HG02943 (cell line): Measurements from ENCODE around the gene LGALS16.
"Not testable (repeated sequence)": the region's sequence is repeated elsewhere in the genome, so short reads cannot be mapped to it uniquely, and the experiment has no call there.

Experiments used
- ATAC-seq: cut with Tn5 transposase; IDR thresholded peaks from one replicate; pipeline ENCODE4 v1.9.1; 2021; ENCODE audit warnings: mild to moderate bottlenecking, low read depth, moderate library complexity; ENCODE audit not compliant: unreplicated experiment

LGALS16 gene, protein sequence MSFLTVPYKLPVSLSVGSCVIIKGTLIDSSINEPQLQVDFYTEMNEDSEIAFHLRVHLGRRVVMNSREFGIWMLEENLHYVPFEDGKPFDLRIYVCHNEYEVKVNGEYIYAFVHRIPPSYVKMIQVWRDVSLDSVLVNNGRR

GRCh38 chr19:39655613-39656012 is at the start of gene LGALS16:
Gene LGALS16, plus strand, starts transcription at chr19:39655913. Its CDS starts 49 bp downstream, at chr19:39655962.
- no peak for ATAC-seq

- ATAC-seq: no peak
Observed at GRCh38 chr19:39607021-39607420, 48.7 kb upstream of the LGALS16 start.

GRCh38 chr19:39607561-39607960 is 48.2 kb upstream of the LGALS16 start:
- ATAC-seq: no peak

GRCh38 chr19:39613597-39613996 is 42.1 kb upstream of the LGALS16 start:
- no peak for ATAC-seq

DNA sequence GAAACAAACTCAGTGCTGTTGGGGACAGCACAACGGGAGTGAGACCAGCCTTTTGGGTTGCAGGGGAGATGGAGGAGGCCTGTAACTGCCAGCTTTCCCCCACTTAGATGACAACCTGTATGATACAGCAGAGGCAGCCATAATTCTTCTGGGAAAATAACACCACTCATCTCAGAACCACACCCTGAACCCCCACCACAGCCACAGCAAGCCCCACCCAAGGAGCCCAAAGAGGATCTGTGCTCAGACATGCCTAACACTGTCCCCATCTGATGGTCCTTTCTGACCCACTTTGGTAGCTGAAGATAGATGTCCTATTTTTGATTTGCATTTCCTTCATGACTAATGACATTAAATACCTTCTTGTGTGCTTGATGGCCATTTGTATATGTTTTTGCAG is 38.0 kb upstream of the LGALS16 start:
- ATAC-seq: no peak

DNA sequence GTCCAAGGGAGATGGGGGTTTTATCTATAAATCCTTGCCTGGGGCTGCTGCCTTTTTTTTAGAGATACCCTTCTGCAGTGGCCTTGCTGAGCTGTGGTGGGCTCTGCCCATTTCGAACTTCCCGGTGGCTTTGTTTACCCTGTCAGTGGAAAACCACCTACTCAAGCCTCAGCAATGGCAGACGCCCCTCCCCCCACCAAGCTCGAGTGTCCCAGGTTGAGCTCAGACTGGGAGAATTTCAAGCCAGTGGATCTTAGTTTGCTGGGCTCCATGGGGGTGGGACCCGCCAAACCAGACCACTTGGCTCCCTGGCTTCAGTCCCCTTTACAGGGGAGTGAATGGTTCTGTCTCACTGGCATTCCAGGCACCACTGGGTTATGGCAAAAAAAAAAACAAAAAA is 31.8 kb upstream of the LGALS16 start:
- ATAC-seq: no peak

DNA sequence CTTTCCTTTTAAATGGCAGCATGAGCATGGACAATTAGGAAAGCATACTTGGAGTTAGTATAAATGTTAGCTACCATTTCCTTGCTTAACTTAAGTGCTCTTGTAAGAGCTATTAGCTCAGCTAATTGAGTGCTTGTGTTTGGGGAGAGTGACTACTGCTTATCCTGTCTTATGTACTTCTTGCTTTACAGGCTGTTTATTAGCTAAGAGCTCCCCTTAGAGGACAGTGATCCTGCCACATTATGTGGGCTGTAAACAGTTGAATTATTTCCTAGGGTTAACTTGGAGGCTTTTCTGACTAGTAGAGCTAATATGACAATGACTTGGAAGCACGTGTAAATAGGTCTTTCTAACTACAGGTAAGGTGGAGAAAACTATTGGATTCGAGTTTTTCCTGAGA is 28.1 kb upstream of the LGALS16 start:
- ATAC-seq: not testable (repeated sequence)

DNA sequence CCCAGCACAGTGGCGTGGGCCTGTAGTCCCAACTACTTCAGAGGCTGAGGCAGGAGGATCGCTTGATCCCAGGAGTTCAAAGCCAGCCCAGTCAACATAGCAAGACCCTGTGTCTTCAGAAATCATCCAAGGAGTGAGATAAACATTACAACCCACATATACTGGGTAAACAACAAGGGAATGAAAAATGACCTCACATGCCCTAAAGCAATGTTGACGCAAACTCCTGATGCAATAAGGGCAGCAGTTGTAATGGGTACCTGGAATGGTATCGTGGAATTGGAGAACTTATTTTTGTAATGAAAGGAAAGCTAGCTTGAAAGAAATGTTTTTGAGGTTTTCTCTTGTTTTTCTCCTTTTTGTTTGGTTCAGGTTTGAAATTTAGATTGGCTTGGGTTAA is 24.5 kb upstream of the LGALS16 start:
- ATAC-seq: no peak

DNA sequence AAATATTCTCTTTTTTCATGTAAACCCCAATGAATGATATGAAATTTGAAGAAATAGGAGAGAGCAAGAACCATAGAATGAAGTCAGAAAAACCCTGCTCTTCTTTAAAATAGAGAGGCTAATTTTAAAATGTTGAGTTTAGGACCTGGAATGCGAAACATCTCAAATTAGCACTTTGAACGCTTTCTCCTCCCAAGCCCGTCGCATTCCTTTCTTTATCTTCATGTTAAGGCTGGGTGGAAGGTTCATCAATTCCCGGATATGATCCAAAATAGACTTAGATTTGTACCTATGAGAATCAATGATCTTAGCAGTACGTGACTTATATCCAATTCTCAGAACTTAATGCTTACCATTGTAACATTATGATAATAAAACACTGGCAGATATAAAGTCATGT is 24.1 kb upstream of the LGALS16 start:
- no peak for ATAC-seq

- no peak for ATAC-seq
Observed at GRCh38 chr19:39637891-39638290, 17.8 kb upstream of the LGALS16 start.

- ATAC-seq: no peak
Observed at GRCh38 chr19:39641773-39642172, 13.9 kb upstream of the LGALS16 start.

- ATAC-seq: no peak
Observed at GRCh38 chr19:39643591-39643990, 12.1 kb upstream of the LGALS16 start.

DNA sequence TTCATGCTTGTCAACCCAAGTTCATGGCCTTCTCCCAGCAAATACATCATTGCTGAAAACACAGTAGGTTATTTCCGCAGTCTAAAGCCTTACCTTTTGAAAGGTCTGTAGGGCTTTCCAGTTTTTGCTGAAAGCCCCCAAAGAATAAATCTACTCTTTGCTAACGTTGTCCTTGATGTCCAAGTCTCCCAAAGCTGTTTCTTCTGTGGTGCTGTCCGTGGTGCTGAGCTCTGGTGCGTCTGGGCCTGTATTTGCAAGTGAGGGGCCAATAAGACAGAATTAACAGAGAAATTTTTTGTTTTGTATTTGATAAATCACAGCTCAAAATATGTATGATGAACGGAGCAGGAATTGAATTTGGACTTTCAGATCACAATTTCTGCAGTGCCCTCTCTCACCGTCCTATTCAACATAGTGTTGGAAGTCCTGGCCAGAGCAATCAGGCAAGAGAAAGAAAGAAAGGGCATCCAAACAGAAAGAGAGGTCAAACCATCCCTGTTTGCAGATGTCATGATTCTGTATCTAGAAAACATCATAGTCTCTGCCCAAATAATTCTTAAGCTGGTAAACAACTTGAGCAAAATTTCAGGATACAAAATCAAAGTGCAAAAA is 9.8 kb upstream of the LGALS16 start:
- no peak for ATAC-seq

DNA sequence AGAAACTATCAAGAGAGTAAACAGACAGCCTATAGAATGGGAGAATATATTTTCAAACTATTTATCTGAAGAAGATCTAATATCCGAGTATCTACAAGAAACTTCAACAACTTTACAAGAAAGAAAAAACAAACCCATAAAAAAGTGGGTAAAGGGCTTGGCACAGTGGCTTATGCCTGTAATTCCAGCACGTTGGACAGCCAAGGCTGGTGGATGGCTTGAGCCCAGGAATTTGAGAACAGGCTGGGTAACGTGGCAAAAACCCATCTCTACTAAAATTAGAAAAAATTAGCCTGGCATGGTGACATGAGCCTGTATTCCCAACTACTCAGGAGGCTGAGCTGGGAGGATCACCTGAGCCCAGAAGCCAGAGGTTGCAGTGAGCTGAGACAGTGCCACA is 7.8 kb upstream of the LGALS16 start:
- no peak for ATAC-seq

GRCh38 chr19:39659791-39660190 is 4.1 kb downstream of the LGALS16 start:
- ATAC-seq: no peak

- no peak for ATAC-seq
Observed at GRCh38 chr19:39660661-39661060, 4.9 kb downstream of the LGALS16 start.

GRCh38 chr19:39661565-39661964 is 5.9 kb downstream of the LGALS16 start:
- no peak for ATAC-seq

- not testable (repeated sequence) for ATAC-seq
Observed at GRCh38 chr19:39669860-39670259, 14.1 kb downstream of the LGALS16 start.

DNA sequence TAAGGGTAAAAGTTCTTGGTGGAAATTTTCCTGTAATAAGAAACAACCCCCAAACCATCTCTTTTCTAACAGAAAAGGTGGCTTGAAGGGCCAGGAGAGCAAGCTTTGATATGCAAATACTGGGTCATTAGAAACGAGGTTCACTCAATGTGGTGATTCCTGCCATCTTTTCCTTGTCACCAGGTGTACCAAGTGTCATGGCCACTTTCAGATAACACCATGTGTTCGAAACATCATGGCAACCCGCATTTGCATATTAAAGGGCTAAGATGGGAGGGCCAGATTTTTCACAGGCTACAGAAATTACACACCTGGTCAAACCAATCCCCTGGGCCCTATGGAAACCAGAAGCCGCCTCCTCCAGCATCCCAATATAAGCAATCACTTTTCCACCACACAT is 15.3 kb downstream of the LGALS16 start:
- ATAC-seq: no peak

- ATAC-seq: no peak
Observed at GRCh38 chr19:39671739-39672363, 16.1 kb downstream of the LGALS16 start.

DNA sequence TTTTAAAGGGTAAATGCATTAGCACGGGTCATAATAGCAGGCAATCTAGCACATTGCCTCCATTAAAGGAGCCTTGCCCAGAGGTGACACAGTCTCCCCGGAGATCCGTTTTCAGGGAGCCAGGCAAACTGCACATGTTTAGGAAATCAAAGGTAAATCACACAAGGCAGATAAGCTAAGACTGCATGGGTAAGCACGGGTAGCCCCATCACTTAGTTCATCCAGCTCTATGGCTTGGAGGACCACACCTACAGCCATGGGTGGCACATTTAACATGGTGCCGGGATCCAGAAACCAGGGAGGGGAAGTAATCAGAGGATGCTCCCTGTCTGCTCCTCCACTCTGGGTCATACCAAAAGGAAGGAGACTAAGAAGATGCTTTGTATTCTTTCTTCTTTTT is 16.8 kb downstream of the LGALS16 start:
- ATAC-seq: no peak

DNA sequence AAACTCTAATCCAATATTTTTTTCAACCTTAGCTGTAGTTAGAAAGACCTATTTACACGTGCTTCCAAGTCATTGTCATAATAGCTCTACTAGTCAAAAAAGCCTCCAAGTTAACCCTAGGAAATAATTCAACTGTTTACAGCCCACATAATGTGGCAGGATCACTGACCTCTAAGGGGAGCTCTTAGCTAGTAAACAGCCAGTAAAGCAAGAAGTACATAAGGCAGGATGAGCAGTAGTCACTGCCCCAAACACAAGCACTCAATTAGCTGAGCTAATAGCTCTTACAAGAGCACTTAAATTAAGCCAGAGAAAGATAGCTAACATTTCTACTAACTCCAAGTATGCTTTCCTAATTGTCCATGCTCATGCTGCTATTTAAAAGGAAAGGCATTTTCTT is 18.1 kb downstream of the LGALS16 start:
- ATAC-seq: not testable (repeated sequence)
